ENCODE measurements around the gene IFT81.

The IFT81 gene

GRCh38 chr12:110229409-110229808 is 105.3 kb downstream of the IFT81 start:
- TF ChIP-seq TCF12 (IDR thresholded peaks at IDR 0.05; ENCODE audit: low read depth) (no peak), CREB1 (IDR thresholded peaks at IDR 0.05; ENCODE audit: low read depth) (no peak)

GRCh38 chr12:110230655-110231054 is 106.5 kb downstream of the IFT81 start:
- TF ChIP-seq CREB1 (IDR thresholded peaks at IDR 0.05; ENCODE audit: low read depth) (no peak), EP300 (IDR thresholded peaks at IDR 0.05; ENCODE audit: borderline replicate concordance) (no peak), YY1 (IDR thresholded peaks at IDR 0.05; ENCODE audit: low read depth) (no peak), FOXM1 (IDR thresholded peaks at IDR 0.05; ENCODE audit: borderline replicate concordance, low read depth) (no peak), RAD21 (IDR thresholded peaks at IDR 0.05; ENCODE audit: low read depth) (no peak), EGR1 (IDR thresholded peaks at IDR 0.05) (no peak), TCF12 (IDR thresholded peaks at IDR 0.05; ENCODE audit: low read depth) (no peak)

GRCh38 chr12:110233212-110233903 is 109.2 kb downstream of the IFT81 start:
- TF ChIP-seq TCF12 (IDR thresholded peaks at IDR 0.05; ENCODE audit: low read depth) (no peak), MAX (IDR thresholded peaks at IDR 0.05) (no peak), CEBPB (IDR thresholded peaks at IDR 0.05) (no peak), TAF1 (IDR thresholded peaks at IDR 0.05; ENCODE audit: low read depth) (no peak), CREB1 (IDR thresholded peaks at IDR 0.05; ENCODE audit: low read depth) (no peak), EP300 (IDR thresholded peaks at IDR 0.05; ENCODE audit: borderline replicate concordance) (no peak), EGR1 (IDR thresholded peaks at IDR 0.05) (no peak), NFIC (IDR thresholded peaks at IDR 0.05) (no peak), YY1 (IDR thresholded peaks at IDR 0.05; ENCODE audit: low read depth) (no peak), REST (IDR thresholded peaks at IDR 0.05; ENCODE audit: low read depth) (no peak)

- TF ChIP-seq CREB1 (IDR thresholded peaks at IDR 0.05; ENCODE audit: low read depth) (no peak), REST (IDR thresholded peaks at IDR 0.05; ENCODE audit: low read depth) (no peak), NFIC (IDR thresholded peaks at IDR 0.05) (no peak), EGR1 (IDR thresholded peaks at IDR 0.05) (no peak), TCF12 (IDR thresholded peaks at IDR 0.05; ENCODE audit: low read depth) (no peak), USF1 (IDR thresholded peaks at IDR 0.05) (no peak), MAX (IDR thresholded peaks at IDR 0.05) (no peak), ZBTB7A (IDR thresholded peaks at IDR 0.05; ENCODE audit: low read depth) (no peak), TAF1 (IDR thresholded peaks at IDR 0.05; ENCODE audit: low read depth) (no peak), EP300 (IDR thresholded peaks at IDR 0.05; ENCODE audit: borderline replicate concordance) (no peak), TEAD4 (IDR thresholded peaks at IDR 0.05) (no peak), CEBPB (IDR thresholded peaks at IDR 0.05) (no peak), YY1 (IDR thresholded peaks at IDR 0.05; ENCODE audit: low read depth) (no peak), FOXM1 (IDR thresholded peaks at IDR 0.05; ENCODE audit: borderline replicate concordance, low read depth) (no peak), RAD21 (IDR thresholded peaks at IDR 0.05; ENCODE audit: low read depth) (no peak)
Observed at GRCh38 chr12:110234331-110234751, 110.2 kb downstream of the IFT81 start.

GRCh38 chr12:110234755-110235154 is 110.6 kb downstream of the IFT81 start:
- TF ChIP-seq TCF12 (IDR thresholded peaks at IDR 0.05; ENCODE audit: low read depth): no peak
- no peak for TF ChIP-seq TAF1 (IDR thresholded peaks at IDR 0.05; ENCODE audit: low read depth)
- TF ChIP-seq CEBPB (IDR thresholded peaks at IDR 0.05): 0 out of 2 replicates have a peak, but pooled peaks have one; percentile 47
- no peak for TF ChIP-seq CREB1 (IDR thresholded peaks at IDR 0.05; ENCODE audit: low read depth)

- no peak for TF ChIP-seq REST (IDR thresholded peaks at IDR 0.05; ENCODE audit: low read depth)
- TF ChIP-seq EP300 (IDR thresholded peaks at IDR 0.05; ENCODE audit: borderline replicate concordance): no peak
- TF ChIP-seq TAF1 (IDR thresholded peaks at IDR 0.05; ENCODE audit: low read depth): no peak
- no peak for TF ChIP-seq TEAD4 (IDR thresholded peaks at IDR 0.05)
- no peak for TF ChIP-seq TCF12 (IDR thresholded peaks at IDR 0.05; ENCODE audit: low read depth)
- TF ChIP-seq CEBPB (IDR thresholded peaks at IDR 0.05): no peak
- TF ChIP-seq CREB1 (IDR thresholded peaks at IDR 0.05; ENCODE audit: low read depth): no peak
- no peak for TF ChIP-seq YY1 (IDR thresholded peaks at IDR 0.05; ENCODE audit: low read depth)
- no peak for TF ChIP-seq RAD21 (IDR thresholded peaks at IDR 0.05; ENCODE audit: low read depth)
Observed at GRCh38 chr12:110235383-110235782, 111.2 kb downstream of the IFT81 start.

All from Ishikawa (cell line).